HG02852 (cell line): ENCODE results near the gene ELFN2.
"Not testable (repeated sequence)": the region's sequence is repeated elsewhere in the genome, so short reads cannot be mapped to it uniquely, and the experiment has no call there.

Experiments
- ATAC-seq: cut with Tn5 transposase; IDR thresholded peaks from one replicate; pipeline ENCODE4 v1.9.1; 2021; ENCODE audit warnings: mild to moderate bottlenecking, moderate library complexity; ENCODE audit not compliant: unreplicated experiment

Gene ELFN2

GRCh38 chr22:37411655-37412054 is 15.6 kb downstream of the ELFN2 start:
- no peak for ATAC-seq

DNA sequence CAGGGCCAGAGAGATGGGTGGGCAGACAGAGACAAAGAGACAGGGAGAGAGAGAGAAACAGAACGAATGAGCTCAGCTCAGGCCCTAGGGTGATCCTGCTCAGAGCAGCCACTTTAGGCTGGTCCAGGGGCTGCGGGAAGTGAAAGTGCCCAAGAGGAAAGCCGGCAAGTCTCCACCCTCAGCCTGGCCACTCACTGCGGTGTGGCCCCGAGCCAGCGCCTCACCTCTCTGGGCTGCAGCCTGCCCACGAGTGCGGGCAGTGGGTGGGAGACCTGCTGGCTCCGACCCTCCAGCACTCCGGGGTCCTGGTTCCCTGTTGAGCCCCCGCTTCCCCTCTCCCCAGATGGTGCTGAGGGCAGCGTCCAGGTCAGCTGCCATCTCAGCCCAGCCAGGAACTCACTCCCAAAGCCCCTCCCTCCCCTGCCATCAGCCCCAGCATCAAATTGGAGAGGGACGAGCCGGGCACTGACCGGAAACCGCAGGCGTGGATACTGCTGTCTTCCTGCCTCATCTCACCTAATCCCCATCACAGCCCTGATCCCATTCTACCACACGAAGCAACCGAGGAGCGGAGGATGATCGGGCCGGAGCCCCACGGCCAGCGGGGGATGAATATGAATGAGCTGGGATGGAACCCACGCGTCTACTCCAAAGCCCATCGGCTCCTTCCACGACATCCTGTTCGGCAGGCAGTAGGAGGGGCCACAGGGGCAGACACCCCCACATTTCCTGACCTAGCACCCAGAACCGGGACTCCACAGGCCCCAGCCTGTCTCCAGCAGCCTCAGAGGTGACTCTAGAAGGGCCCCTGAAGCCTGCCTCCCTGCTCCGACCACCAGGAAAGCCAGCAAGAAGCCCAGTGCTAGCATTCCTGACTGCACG is 16.9 kb downstream of the ELFN2 start:
- no peak for ATAC-seq

DNA sequence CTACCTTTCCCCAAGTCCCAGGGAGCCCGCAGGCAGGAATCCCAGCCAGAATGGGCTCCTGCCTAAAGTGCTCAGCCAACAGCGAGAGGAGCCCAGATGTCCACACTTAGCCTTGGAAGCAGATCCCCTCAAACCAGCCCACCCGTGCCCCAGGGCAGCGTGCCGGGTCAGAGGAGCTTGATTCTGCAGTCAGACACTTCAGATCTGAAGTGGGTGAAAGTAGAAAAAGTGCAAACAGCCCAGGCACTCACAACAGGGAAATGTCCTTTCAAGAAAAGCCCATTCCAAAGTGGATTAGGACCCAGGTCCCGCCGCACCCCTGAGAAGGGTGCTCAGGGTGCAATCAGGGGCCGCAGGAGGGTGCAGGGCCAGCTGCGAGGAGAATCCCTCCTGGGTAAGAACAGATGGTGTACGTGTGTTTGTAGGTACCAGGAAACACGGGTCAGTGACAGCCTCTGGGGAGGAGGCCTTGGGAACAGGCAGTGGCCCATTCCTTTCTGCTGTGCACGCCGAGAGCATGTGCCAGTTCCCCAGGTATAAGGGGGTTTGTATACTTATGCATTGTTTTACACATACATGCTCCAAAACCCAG is 17.7 kb downstream of the ELFN2 start:
- ATAC-seq = no peak

DNA sequence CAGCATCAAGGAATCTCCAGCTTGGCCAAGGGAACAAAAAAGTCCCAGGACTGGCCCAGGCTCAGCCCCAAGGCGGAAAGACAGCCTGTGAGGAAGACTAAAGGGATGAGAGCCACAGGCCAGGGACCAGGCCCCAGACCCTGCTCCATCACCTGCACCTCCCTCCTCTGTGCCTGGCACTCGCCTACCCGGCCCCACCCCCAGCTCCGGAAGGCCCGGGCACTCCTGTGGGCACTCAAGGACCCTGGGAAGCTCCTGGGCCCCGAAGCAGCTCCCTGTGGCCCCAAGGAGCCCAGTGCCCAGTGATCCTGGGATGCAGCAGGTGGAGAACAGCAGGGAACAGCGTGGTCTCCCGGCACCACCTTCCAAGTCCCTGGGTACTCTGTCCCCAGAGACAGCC is 18.2 kb downstream of the ELFN2 start:
- no peak for ATAC-seq

GRCh38 chr22:37407856-37408255 is 19.4 kb downstream of the ELFN2 start:
- ATAC-seq = no peak

DNA sequence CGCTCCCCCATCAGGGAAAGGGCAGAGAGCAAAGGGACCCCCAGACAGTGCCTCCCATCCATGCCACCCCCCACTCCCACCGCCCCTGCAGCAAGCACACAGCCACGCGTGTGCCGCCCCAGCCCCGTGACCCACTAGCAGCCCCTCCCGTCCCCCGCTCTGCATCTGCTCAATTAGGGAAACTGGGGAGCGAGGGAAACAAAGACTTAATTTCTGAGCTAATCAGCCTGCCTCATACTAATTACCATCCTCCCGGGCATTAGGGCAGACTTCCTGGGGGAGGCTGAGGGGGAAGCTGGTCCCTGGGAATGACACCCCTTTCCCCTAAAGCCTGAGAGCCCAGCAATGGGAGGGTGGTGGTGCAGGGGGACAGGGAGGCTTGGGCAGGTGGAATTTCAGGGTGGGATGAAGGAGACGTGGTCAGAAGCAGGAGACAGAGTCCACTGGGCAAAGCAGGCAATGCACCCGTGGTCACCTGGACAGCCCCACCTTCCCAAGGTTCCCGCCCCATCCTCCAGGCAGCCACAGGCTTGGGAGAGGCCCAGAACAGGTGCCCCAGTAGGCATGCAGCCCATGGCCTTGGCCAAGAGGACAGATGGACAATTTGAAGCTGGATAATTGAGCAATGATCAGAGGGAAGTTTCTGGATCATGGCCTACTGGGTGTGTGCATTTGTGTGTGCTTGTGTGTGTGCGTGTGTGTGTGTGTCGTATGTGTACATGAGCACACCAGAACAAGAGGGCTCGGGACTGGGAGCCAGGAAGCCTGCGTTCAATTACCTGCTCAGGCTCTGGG is 20.6 kb downstream of the ELFN2 start:
- no peak for ATAC-seq

DNA sequence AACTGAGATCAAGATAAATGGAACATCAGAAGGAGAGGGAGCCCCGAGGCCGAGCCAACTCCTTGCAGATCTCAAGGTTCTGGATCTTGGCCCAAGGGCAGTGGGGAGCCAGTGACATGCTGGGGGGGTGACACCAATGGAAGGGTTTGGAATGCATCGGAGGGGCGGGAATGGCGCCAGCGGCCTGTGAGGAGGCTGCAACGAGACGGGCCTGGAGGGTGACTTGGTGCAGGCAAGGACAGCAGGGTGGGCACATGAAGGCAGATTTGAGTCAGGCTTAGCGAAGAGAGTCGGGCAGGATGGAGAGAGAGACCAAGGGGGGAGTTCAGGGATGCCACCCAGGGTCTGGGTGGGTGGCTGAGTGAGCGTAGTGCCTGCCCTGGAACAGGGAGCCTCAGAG is 23.2 kb downstream of the ELFN2 start:
- ATAC-seq = no peak

- ATAC-seq = no peak
These were observed 23.9 kb downstream of the ELFN2 start for GRCh38 chr22:37403267-37403960.

DNA sequence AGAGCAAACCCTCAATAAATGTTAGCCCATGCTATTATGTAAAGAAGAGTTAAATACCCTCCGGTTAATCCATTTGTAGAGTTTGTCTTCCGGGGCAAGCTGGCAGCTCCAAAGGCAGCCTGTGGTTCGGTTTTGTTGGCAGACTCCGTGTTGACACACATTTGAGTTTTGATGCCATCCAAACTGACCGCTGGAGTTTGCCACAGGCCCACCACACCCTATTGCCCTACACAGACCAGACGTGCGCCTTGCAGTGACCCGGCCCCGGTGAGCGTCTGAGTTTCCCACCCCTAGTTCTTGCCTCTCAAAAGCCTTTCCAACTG is 25.1 kb downstream of the ELFN2 start:
- ATAC-seq = no peak

GRCh38 chr22:37401401-37402183 is 25.7 kb downstream of the ELFN2 start:
- ATAC-seq = no peak

GRCh38 chr22:37400719-37401118 is 26.6 kb downstream of the ELFN2 start:
- no peak for ATAC-seq

GRCh38 chr22:37399457-37399856 is 27.8 kb downstream of the ELFN2 start:
- not testable (repeated sequence) for ATAC-seq

- no peak for ATAC-seq
These were observed 30.1 kb downstream of the ELFN2 start for GRCh38 chr22:37397226-37397625.

DNA sequence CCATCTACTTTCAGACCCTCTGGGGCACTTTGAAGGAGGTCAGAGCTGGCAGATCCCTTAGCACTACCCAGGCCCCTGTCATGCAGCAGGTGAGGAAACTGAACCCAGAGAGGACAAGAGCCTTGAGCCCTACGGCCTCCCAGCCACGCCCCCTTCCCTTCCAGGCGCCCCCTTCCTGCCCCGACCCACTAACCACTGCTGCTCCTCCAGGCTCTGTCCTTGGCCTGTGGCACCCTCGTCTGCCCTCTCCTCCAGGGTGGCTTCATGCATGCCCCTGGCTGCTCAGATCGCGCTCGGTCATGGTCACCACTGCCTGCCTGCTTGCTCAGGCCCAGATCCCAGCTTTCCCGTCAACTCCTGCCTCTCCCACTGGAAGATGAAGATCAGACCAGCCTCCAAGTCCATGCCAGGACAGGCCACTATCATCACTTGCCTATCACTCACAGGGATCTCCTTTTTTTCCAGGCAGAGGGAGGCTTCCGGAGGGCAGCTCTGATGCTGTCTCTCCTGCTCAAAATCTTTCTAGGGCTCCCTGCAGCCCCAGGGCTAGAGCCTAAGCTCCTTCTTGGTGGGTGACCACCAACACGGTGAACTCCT is 30.7 kb downstream of the ELFN2 start:
- ATAC-seq = no peak

DNA sequence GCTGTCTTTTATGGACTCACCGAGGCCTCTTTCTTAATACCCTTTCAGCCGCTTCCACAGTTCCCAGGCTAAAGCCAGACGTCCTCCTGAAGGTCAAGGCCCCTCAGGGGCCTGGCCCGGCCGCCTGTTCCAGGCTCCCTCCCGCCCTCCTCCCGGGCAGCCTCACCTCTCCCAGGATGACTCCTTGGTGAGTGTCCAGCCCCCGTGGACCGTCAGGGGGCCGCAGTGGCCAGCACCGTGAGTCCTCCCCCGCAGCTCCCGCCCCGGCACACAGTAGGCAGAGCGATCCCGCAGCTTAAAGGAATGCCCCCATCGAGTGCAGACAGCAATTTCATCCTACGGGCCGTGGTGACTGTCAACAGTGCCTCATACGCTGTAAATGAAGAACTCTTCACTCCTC is 32.9 kb downstream of the ELFN2 start:
- ATAC-seq = no peak

DNA sequence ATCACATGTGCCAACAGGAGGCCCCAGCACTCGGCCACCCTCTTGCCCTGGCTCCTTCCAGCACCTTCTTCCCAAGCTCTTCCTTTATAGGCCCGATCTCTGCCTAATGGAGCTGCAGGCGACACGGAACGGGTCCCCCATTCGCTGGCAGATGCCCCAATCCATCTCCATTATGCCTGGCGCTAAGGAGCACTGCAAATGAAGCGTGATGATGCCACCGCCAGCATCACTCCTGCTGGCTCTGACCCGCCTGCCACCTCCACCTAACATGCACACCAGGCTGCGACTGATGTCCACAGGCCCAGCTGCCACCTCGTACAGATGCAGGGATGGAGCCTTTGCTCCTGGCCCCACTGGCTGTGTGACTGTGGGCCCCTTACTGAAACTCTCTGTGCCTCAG is 33.5 kb downstream of the ELFN2 start:
- no peak for ATAC-seq

- no peak for ATAC-seq
These were observed 34.5 kb downstream of the ELFN2 start for GRCh38 chr22:37392721-37393328.

GRCh38 chr22:37391702-37392101 is 35.6 kb downstream of the ELFN2 start:
- no peak for ATAC-seq

- no peak for ATAC-seq
These were observed 37.2 kb downstream of the ELFN2 start for GRCh38 chr22:37390075-37390474.

DNA sequence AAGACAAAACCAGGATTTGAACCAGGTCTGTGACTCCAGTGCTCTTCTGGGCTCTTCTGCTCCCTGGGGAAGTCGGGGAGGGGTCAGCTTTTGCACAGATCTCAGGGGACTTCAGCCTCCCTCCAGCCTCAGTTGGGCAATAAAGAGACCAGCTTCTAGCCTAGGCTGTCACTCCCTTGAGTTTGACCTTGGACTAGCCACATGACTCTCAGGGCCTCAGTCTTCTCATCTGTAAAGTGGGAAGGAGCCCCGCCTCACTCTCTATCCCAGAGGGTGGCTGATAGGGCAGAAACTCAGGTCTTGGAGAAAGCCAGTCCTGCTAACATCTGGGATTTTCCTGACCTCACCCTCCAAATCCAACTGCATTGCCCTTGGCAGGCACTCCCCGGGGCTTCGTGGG is 38.7 kb downstream of the ELFN2 start:
- no peak for ATAC-seq
